ENCODE measurements around the gene UBL3.

Gene UBL3

GRCh38 chr13:29749401-29750182 is 100.8 kb downstream of the UBL3 start:
- TF ChIP-seq, protein P1, sequence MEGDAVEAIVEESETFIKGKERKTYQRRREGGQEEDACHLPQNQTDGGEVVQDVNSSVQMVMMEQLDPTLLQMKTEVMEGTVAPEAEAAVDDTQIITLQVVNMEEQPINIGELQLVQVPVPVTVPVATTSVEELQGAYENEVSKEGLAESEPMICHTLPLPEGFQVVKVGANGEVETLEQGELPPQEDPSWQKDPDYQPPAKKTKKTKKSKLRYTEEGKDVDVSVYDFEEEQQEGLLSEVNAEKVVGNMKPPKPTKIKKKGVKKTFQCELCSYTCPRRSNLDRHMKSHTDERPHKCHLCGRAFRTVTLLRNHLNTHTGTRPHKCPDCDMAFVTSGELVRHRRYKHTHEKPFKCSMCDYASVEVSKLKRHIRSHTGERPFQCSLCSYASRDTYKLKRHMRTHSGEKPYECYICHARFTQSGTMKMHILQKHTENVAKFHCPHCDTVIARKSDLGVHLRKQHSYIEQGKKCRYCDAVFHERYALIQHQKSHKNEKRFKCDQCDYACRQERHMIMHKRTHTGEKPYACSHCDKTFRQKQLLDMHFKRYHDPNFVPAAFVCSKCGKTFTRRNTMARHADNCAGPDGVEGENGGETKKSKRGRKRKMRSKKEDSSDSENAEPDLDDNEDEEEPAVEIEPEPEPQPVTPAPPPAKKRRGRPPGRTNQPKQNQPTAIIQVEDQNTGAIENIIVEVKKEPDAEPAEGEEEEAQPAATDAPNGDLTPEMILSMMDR (IDR thresholded peaks at IDR 0.05; ENCODE audit: extremely low read depth, missing control alignments) = no peak
- DNase-seq (ENCODE audit: low spot score) = no peak

- TF ChIP-seq, protein P1 (IDR thresholded peaks at IDR 0.05; ENCODE audit: extremely low read depth, missing control alignments) = no peak
- no peak for DNase-seq (ENCODE audit: low spot score)
Measured at GRCh38 chr13:29748097-29748496, 102.3 kb downstream of the UBL3 start.

GRCh38 chr13:29746148-29746677 is 104.2 kb downstream of the UBL3 start:
- DNase-seq (ENCODE audit: low spot score) = no peak

GRCh38 chr13:29745704-29746103 is 104.7 kb downstream of the UBL3 start:
- DNase-seq (ENCODE audit: low spot score) = no peak
- TF ChIP-seq, protein P1 (IDR thresholded peaks at IDR 0.05; ENCODE audit: extremely low read depth, missing control alignments) = no peak

More at GRCh38 chr13:29746148-29746677, 104.2 kb downstream of the UBL3 start:
- TF ChIP-seq, protein P1 (IDR thresholded peaks at IDR 0.05; ENCODE audit: extremely low read depth, missing control alignments) = no peak

- no peak for DNase-seq (ENCODE audit: low spot score)
- TF ChIP-seq, protein P1 (IDR thresholded peaks at IDR 0.05; ENCODE audit: extremely low read depth, missing control alignments) = no peak
Measured at GRCh38 chr13:29743201-29743786, 107.1 kb downstream of the UBL3 start.

- TF ChIP-seq, protein P1 (IDR thresholded peaks at IDR 0.05; ENCODE audit: extremely low read depth, missing control alignments) = no peak
- DNase-seq (ENCODE audit: low spot score) = no peak
Measured at GRCh38 chr13:29740961-29741360, 109.5 kb downstream of the UBL3 start.

GRCh38 chr13:29737061-29737460 is 113.4 kb downstream of the UBL3 start:
- no peak for DNase-seq (ENCODE audit: low spot score)

More at GRCh38 chr13:29737061-29737460, 113.4 kb downstream of the UBL3 start:
- TF ChIP-seq, protein P1 (IDR thresholded peaks at IDR 0.05; ENCODE audit: extremely low read depth, missing control alignments) = no peak

All from GM20000 (cell line).